HCT116 (cell line): ENCODE data around the gene AMD1. TPM values are rescaled to one million over a fixed set of nuclear protein-coding genes. Genes with fewer than 3 reads are reported as not detected.
"Not testable (repeated sequence)": the region's sequence is repeated elsewhere in the genome, so short reads cannot be mapped to it uniquely, and the experiment has no call there.

Source experiments
- ATAC-seq: fragments of 200-7000 bp; cut with Tn5 transposase; 2 replicates; pipeline ENCODE4 v1.9.1; 2020; ENCODE audit warnings: mild to moderate bottlenecking, moderate library complexity
- BruUV-seq: library from RNA; stranded (reverse); fragments of 400-500 nt; replicated peaks from 2 replicates; lab custom pipeline; 2021; lab: Mats Ljungman, UMichigan
- CTCF ChIA-PET: fragments of 300-600 bp; sonication (Branson Sonifier 250); formaldehyde crosslinking; loops from one replicate; lab custom pipeline; 2021; ENCODE audit warnings: antibody characterized with exemption; lab: Charles Lee
- POLR2A ChIA-PET: fragments of 300-600, 350-600 bp; sonication (Branson Sonifier 250); formaldehyde crosslinking; loops from one replicate; lab custom pipeline; 2021; ENCODE audit warnings: antibody characterized with exemption; lab: Charles Lee
- RAD21 ChIA-PET, 2 experiments: fragments of 300-600 bp; sonication (Branson Sonifier 250); formaldehyde crosslinking; loops; one replicate each; lab custom pipeline; 2023; ENCODE audit warnings: low total read pairs in 2 of 2; ENCODE audit not compliant: uncharacterized antibody in 2 of 2, unreplicated experiment in 2 of 2, low non-redundant PET in 1 of 2; lab: Charles Lee
- DNase-seq: peaks from one replicate; pipeline ENCODE4 v3.0.0-alpha.2; 2010; ENCODE audit warnings: low read depth, low spot score
- H2AFZ ChIP-seq: fragments of 200-600 bp; shearing (Covaris generic), sonication (generic); 2 replicates; pipeline ENCODE4 v1.6.1; 2017; ENCODE audit warnings: low read depth, mixed run types, mixed read lengths, antibody characterized with exemption, low read length; ENCODE audit not compliant: poor library complexity, severe bottlenecking
- H3K27ac ChIP-seq: 2 replicates; pipeline ENCODE4 v1.5.1; 2012; ENCODE audit warnings: low read depth, low read length
- H3K27me3 ChIP-seq: fragments of 200-600 bp; sonication (generic); 2 replicates; pipeline ENCODE4 v1.6.1; 2016; ENCODE audit warnings: mixed run types, low read length, mixed read lengths; ENCODE audit not compliant: insufficient read depth
- H3K36me3 ChIP-seq, 2 experiments: fragments of 200-500 bp in 1 of 2; fragments of 200-600 bp in 1 of 2; sonication (Bioruptor generic) in 1 of 2; sonication (generic) in 1 of 2; 2 replicates each; pipeline versions ENCODE4 v1.5.1 to v1.6.1; 2014 to 2016; ENCODE audit warnings: low read length in 2 of 2, inconsistent platforms in 1 of 2, mixed read lengths in 1 of 2, mixed run types in 1 of 2; ENCODE audit not compliant: insufficient read depth in 2 of 2, control insufficient read depth in 1 of 2
- H3K4me1 ChIP-seq, 2 experiments: fragments of 200-600 bp in 1 of 2; sonication (generic) in 1 of 2; 2 replicates each; pipeline versions ENCODE4 v1.5.1 to v1.6.1; 2012 to 2017; ENCODE audit warnings: low read length in 2 of 2, inconsistent platforms in 1 of 2, mild to moderate bottlenecking in 1 of 2, mixed read lengths in 1 of 2, mixed run types in 1 of 2, moderate library complexity in 1 of 2; ENCODE audit not compliant: insufficient read depth in 2 of 2, control insufficient read depth in 1 of 2
- H3K4me2 ChIP-seq: fragments of 200-600 bp; sonication (generic); 2 replicates; pipeline ENCODE4 v1.6.1; 2017; ENCODE audit warnings: mixed run types, low read length, mixed read lengths
- H3K4me3 ChIP-seq, 2 experiments: fragments of 200-600 bp in 1 of 2; sonication (generic) in 1 of 2; replicated peaks in 1 of 2; 2 replicates each; pipeline ENCODE4 v1.5.1; 2011 to 2016; ENCODE audit warnings: low read length in 2 of 2, control low read depth in 1 of 2, low read depth in 1 of 2, mild to moderate bottlenecking in 1 of 2, mixed read lengths in 1 of 2, mixed run types in 1 of 2
- H3K79me2 ChIP-seq: fragments of 200-600 bp; sonication (generic); 2 replicates; pipeline ENCODE4 v1.6.1; 2017; ENCODE audit warnings: mild to moderate bottlenecking, mixed run types, low read length, moderate library complexity, mixed read lengths; ENCODE audit not compliant: insufficient read depth
- H3K9ac ChIP-seq: fragments of 200-600 bp; sonication (generic); 2 replicates; pipeline ENCODE4 v1.6.1; 2016; ENCODE audit warnings: low read length, mixed read lengths
- H3K9me2 ChIP-seq: fragments of 200-600 bp; sonication (generic), shearing (Covaris generic); 2 replicates; pipeline ENCODE4 v1.6.1; 2017; ENCODE audit warnings: mixed run types, mild to moderate bottlenecking, moderate library complexity; ENCODE audit not compliant: insufficient read depth
- H3K9me3 ChIP-seq, 2 experiments: fragments of 200-500 bp in 1 of 2; fragments of 200-600 bp in 1 of 2; sonication (Bioruptor generic) in 1 of 2; sonication (generic) in 1 of 2; 2 replicates each; pipeline ENCODE4 v1.6.1; 2014 to 2017; ENCODE audit warnings: low read length in 2 of 2, mixed read lengths in 2 of 2, inconsistent platforms in 1 of 2, low read depth in 1 of 2, mild to moderate bottlenecking in 1 of 2, mixed run types in 1 of 2, moderate library complexity in 1 of 2; ENCODE audit not compliant: control insufficient read depth in 1 of 2, insufficient read depth in 1 of 2
- H4K20me1 ChIP-seq: fragments of 200-600 bp; sonication (generic), shearing (Covaris generic); 2 replicates; pipeline ENCODE4 v1.6.1; 2017; ENCODE audit warnings: mixed run types, mild to moderate bottlenecking, moderate library complexity; ENCODE audit not compliant: insufficient read depth
- CBX3 ChIP-seq: IDR thresholded peaks from 2 replicates; pipeline ENCODE4 v1.6.1; 2012; ENCODE audit warnings: low read depth
- CEBPB ChIP-seq: IDR thresholded peaks from 2 replicates; pipeline ENCODE4 v1.6.1; 2012; ENCODE audit warnings: low read depth
- EGR1 ChIP-seq: IDR thresholded peaks from 2 replicates; pipeline ENCODE4 v1.6.1; 2012; ENCODE audit warnings: low read depth
- EZH2 ChIP-seq: fragments of 200-600 bp; sonication (generic); IDR thresholded peaks from 2 replicates; pipeline ENCODE4 v1.6.1; 2017; ENCODE audit warnings: antibody characterized with exemption, mixed run types
- EZH2phosphoT487 ChIP-seq: fragments of 200-600 bp; IDR thresholded peaks from 2 replicates; pipeline ENCODE4 v1.6.1; 2018; ENCODE audit warnings: antibody characterized with exemption, borderline replicate concordance
- FOSL1 ChIP-seq: IDR thresholded peaks from 2 replicates; pipeline ENCODE4 v1.6.1; 2012; ENCODE audit warnings: low read depth
- JUND ChIP-seq: IDR thresholded peaks from 2 replicates; pipeline ENCODE4 v1.6.1; 2012
- POLR2A ChIP-seq: IDR thresholded peaks from 2 replicates; pipeline ENCODE4 v1.7.0; 2011; ENCODE audit warnings: borderline replicate concordance; ENCODE audit not compliant: insufficient read depth, insufficient read length; ENCODE audit errors: extremely low read depth
- RAD21 ChIP-seq: IDR thresholded peaks from 2 replicates; pipeline ENCODE4 v1.6.1; 2012; ENCODE audit warnings: low read depth, mild to moderate bottlenecking
- SP1 ChIP-seq: IDR thresholded peaks from 2 replicates; pipeline ENCODE4 v1.6.1; 2012; ENCODE audit warnings: low read depth
- SRF ChIP-seq: IDR thresholded peaks from 2 replicates; pipeline ENCODE4 v1.6.1; 2012; ENCODE audit warnings: low read depth
- TCF7L2 ChIP-seq: IDR thresholded peaks from 2 replicates; pipeline ENCODE4 v1.7.0; 2011; ENCODE audit warnings: borderline replicate concordance, inconsistent platforms; ENCODE audit not compliant: insufficient read depth, insufficient read length; ENCODE audit errors: extremely low read depth
- YY1 ChIP-seq: IDR thresholded peaks from 2 replicates; pipeline ENCODE4 v1.6.1; 2011; ENCODE audit warnings: low read length, low read depth, moderate library complexity, mild to moderate bottlenecking; ENCODE audit not compliant: insufficient replicate concordance; ENCODE audit errors: extremely low read depth
- ZNF274 ChIP-seq: fragments of 200-500 bp; sonication (Bioruptor generic); IDR thresholded peaks from 2 replicates; pipeline ENCODE4 v1.6.1; 2014; ENCODE audit warnings: mild to moderate bottlenecking, low read depth, low read length, inconsistent platforms
- intact Hi-C: fragments of 100-400 bp; cut with micrococcal nuclease; formaldehyde crosslinking; loops from 2 replicates; pipeline ENCODE4 v1.10.0; 2022
- total RNA-seq: library from RNA; stranded (reverse); gene quantifications from one replicate; pipeline ENCODE4 v1.2.1, GENCODE V29; 2021; ENCODE audit not compliant: unreplicated experiment
- TF ChIP-seq, protein P1 (sequence below): IDR thresholded peaks from 2 replicates; pipeline ENCODE4 v1.6.1; 2011; ENCODE audit warnings: mild to moderate bottlenecking, low read length, moderate library complexity; ENCODE audit not compliant: insufficient replicate concordance; ENCODE audit errors: extremely low read depth
- TF ChIP-seq, protein P2 (sequence below): IDR thresholded peaks from 2 replicates; pipeline ENCODE4 v1.6.1; 2012
- TF ChIP-seq, protein P3 (sequence below), 3 experiments: fragments of 200-600 bp in 1 of 3; sonication (generic) in 1 of 3; IDR thresholded peaks in 2 of 3; conservative IDR thresholded peaks in 1 of 3; 2 replicates each; pipeline ENCODE4 v1.5.1; 2012 to 2017; ENCODE audit warnings: low read depth in 2 of 3, low read length in 2 of 3, antibody characterized with exemption in 1 of 3, borderline replicate concordance in 1 of 3, control low read depth in 1 of 3, mild to moderate bottlenecking in 1 of 3, mixed read lengths in 1 of 3, mixed run types in 1 of 3, moderate library complexity in 1 of 3; ENCODE audit not compliant: insufficient read depth in 1 of 3
- TF ChIP-seq, protein P4 (sequence below): IDR thresholded peaks from 2 replicates; pipeline ENCODE4 v1.6.1; 2012

Gene AMD1
- total RNA-seq, 1 experiment from 2014 or later, result 71.4 TPM

DNA sequence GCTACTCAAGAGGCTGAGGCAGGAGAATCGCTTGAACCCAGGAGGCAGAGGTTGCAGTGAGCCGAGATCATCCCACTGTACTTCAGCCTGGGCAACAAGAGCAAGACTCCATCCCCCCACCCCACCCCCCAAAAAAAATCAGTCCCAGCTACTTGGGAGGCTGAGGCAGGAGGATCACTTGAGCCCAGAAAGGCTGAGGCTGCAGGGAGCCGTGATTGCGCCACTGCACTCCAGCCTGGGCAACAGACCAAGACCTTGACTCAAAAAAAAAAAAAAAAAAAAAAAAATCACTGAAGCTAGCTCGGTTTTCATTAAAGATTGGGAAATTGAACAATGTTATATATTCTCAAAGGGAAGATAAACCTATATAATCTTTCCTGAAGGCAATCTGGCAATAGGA is 38.8 kb upstream of the AMD1 start:
- H3K4me1 ChIP-seq, intact Hi-C loops, H3K27me3 ChIP-seq, H3K4me3 ChIP-seq, H2AFZ ChIP-seq, RAD21 ChIA-PET, H3K36me3 ChIP-seq, H4K20me1 ChIP-seq, DNase-seq, BruUV-seq, H3K9ac ChIP-seq, H3K4me2 ChIP-seq, H3K9me2 ChIP-seq, H3K9me3 ChIP-seq, CTCF ChIA-PET, ATAC-seq, H3K79me2 ChIP-seq, H3K27ac ChIP-seq: not testable (repeated sequence)
- POLR2A ChIA-PET, result interaction anchor here (0.8 to 1.6 kb wide), 2 partner anchors 20 to 39 kb away, joined by 3 to 4 read pairs; partner anchors contain the start of genes AMD1 and CDK19

DNA sequence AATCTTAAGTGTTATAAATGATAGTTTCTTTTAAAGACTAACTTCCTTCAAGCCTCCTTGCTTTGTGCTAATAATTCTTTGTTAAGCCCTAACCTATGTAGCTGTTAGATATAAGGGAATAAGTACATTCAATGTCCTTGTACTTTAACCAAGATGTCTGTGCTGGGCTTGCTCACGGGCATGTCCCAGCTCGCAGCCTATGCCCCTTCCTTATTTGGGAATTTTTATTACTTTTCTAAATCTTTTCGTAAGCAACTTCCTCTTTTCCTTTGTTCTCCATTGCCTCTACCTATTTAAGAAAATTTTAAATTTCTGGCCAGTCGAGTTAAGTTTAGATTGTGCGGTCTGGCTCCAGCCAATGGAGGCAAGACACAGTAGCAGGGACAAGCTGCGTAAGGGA is 33.3 kb upstream of the AMD1 start:
- ATAC-seq (no peak), DNase-seq (no peak)
- no peak overlapping the region for H3K27ac ChIP-seq
- H3K9me3 ChIP-seq, result no peaks in the 10 kb centered on the region
- H4K20me1 ChIP-seq, result no peaks in the 10 kb centered on the region
- no peaks in the 10 kb centered on the region for H3K27me3 ChIP-seq
- H3K36me3 ChIP-seq, result no peaks in the 10 kb centered on the region
- TF ChIP-seq, protein P1, sequence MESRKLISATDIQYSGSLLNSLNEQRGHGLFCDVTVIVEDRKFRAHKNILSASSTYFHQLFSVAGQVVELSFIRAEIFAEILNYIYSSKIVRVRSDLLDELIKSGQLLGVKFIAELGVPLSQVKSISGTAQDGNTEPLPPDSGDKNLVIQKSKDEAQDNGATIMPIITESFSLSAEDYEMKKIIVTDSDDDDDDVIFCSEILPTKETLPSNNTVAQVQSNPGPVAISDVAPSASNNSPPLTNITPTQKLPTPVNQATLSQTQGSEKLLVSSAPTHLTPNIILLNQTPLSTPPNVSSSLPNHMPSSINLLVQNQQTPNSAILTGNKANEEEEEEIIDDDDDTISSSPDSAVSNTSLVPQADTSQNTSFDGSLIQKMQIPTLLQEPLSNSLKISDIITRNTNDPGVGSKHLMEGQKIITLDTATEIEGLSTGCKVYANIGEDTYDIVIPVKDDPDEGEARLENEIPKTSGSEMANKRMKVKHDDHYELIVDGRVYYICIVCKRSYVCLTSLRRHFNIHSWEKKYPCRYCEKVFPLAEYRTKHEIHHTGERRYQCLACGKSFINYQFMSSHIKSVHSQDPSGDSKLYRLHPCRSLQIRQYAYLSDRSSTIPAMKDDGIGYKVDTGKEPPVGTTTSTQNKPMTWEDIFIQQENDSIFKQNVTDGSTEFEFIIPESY, result no peak
- no peak for TF ChIP-seq EGR1
- TF ChIP-seq FOSL1, result no peak
- TF ChIP-seq, protein P2, sequence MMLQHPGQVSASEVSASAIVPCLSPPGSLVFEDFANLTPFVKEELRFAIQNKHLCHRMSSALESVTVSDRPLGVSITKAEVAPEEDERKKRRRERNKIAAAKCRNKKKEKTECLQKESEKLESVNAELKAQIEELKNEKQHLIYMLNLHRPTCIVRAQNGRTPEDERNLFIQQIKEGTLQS, result no peak
- TF ChIP-seq, protein P3, sequence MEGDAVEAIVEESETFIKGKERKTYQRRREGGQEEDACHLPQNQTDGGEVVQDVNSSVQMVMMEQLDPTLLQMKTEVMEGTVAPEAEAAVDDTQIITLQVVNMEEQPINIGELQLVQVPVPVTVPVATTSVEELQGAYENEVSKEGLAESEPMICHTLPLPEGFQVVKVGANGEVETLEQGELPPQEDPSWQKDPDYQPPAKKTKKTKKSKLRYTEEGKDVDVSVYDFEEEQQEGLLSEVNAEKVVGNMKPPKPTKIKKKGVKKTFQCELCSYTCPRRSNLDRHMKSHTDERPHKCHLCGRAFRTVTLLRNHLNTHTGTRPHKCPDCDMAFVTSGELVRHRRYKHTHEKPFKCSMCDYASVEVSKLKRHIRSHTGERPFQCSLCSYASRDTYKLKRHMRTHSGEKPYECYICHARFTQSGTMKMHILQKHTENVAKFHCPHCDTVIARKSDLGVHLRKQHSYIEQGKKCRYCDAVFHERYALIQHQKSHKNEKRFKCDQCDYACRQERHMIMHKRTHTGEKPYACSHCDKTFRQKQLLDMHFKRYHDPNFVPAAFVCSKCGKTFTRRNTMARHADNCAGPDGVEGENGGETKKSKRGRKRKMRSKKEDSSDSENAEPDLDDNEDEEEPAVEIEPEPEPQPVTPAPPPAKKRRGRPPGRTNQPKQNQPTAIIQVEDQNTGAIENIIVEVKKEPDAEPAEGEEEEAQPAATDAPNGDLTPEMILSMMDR (IDR thresholded peaks at IDR 0.05 in 2 of 3, conservative IDR thresholded peaks at IDR 0.05 in 1 of 3; ENCODE audit: borderline replicate concordance in 1 of 3, insufficient read depth in 1 of 3, low read depth in 2 of 3, low read length in 2 of 3), result no peak
- TF ChIP-seq YY1, result no peak
- TF ChIP-seq, protein P4, sequence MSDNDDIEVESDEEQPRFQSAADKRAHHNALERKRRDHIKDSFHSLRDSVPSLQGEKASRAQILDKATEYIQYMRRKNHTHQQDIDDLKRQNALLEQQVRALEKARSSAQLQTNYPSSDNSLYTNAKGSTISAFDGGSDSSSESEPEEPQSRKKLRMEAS, result no peak
- TF ChIP-seq POLR2A, result no peak
- TF ChIP-seq CBX3, result no peak
- TF ChIP-seq CEBPB, result no peak
- TF ChIP-seq EZH2, result no peak
- TF ChIP-seq SRF, result no peak
- no peak for TF ChIP-seq RAD21
- no peak for TF ChIP-seq TCF7L2
- no peak for TF ChIP-seq ZNF274
- TF ChIP-seq JUND, result no peak
- no peak for TF ChIP-seq SP1
- TF ChIP-seq EZH2phosphoT487, result no peak
- intact Hi-C loops, result no loop called here
- POLR2A ChIA-PET, result no interaction called here
- H3K4me2 ChIP-seq, result no peak overlapping the region
- RAD21 ChIA-PET, result no interaction called here
- CTCF ChIA-PET, result no interaction called here
- no peaks in the 10 kb centered on the region for H3K9me2 ChIP-seq
- H3K4me1 ChIP-seq, result no peaks in the 10 kb centered on the region
- no peaks in the 10 kb centered on the region for H3K79me2 ChIP-seq
- H2AFZ ChIP-seq, result no peak overlapping the region
- no peak overlapping the region for H3K4me3 ChIP-seq
- no peak overlapping the region for H3K9ac ChIP-seq
- BruUV-seq, result no TSS peak
